RWPE1 (cell line): ENCODE measurements around the gene ZFPL1.

Source experiments
- CTCF ChIA-PET: fragments of 350-600 bp; sonication (Branson Sonifier 250); formaldehyde crosslinking; extraction: SDS; loops from one replicate; lab custom pipeline; 2021; lab: Yijun Ruan, JAX
- POLR2A ChIA-PET: fragments of 400-600 bp; formaldehyde crosslinking; extraction: SDS; loops from one replicate; lab custom pipeline; 2020; ENCODE audit warnings: antibody characterized with exemption; ENCODE audit not compliant: low non-redundant PET; lab: Yijun Ruan, JAX
- DNase-seq: peaks from one replicate; pipeline ENCODE4 v3.0.0; 2012; ENCODE audit warnings: low spot score
- H3K27ac ChIP-seq: fragments of 450-650 bp; 2 replicates; pipeline ENCODE4 v1.5.1; 2017
- TF ChIP-seq, protein P1 (sequence below): fragments of 450-650 bp; conservative IDR thresholded peaks from 2 replicates; pipeline ENCODE4 v1.5.1; 2017; ENCODE audit warnings: low read depth, mild to moderate bottlenecking

ZFPL1 gene

DNA sequence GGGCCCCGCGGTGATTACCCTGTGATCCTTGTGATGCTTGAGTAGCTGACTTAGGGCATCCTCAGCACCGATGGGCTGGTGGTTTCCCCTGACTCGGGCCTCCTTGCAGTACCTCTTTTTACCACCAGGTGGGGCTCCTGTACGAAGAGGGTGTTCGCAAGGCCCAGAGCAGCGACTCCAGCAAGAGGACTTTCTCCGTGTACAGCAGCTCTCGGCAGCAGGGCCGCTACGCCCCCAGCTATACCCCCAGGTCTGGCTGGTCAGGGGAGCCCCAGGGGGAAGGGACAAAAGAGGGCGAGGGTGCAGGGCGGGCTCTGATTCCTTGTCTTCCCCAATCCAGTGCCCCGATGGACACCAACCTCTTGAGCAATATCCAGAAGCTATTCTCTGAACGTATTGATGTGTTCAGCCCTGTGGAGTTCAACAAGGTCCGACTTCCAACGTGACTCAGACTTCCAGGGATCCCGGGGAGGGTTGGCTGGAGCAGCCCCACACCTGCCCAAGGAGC lies 26.4 kb downstream of the ZFPL1 start:
- POLR2A ChIA-PET, result no interaction called here

DNA sequence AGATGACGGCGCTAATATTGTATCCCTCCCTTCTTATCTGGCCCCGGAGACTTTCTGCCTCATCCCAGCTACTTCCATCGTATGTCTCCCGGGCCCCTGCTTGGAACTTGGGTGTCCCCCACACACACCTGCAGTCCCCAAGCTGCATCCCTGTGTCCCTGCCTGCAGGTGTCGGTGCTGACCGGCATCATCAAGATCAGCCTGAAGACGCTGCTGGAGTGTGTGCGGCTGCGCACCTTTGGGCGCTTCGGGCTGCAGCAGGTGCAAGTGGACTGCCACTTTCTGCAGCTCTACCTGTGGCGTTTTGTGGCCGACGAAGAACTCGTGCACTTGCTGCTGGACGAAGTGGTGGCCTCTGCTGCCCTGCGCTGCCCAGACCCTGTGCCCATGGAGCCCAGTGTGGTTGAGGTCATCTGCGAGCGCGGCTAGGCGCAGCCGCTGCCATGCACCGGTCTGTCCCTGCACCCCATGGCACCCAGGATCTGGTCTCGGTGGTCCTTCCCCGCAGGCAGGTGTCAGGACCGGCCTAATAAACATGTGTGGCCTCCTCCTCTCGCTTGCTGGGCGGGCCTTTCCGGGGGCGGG lies 27.2 kb downstream of the ZFPL1 start:
- POLR2A ChIA-PET, result interaction anchor here (0.8 to 1.0 kb wide), 3 partner anchors 10 to 73 kb away, joined by 3 to 6 read pairs (median 3); partner anchors contain the start of genes FAU and MRPL49
- peak overlapping the region; percentile 86 for H3K27ac ChIP-seq
- CTCF ChIA-PET, result interaction anchor here (0.6 to 1.7 kb wide), 11 partner anchors 8 to 204 kb away, joined by 3 to 13 read pairs (median 4); partner anchors contain the start of genes CDC42EP2, FAU and MRPL49
- DNase-seq, result no peak
- TF ChIP-seq, protein P1, sequence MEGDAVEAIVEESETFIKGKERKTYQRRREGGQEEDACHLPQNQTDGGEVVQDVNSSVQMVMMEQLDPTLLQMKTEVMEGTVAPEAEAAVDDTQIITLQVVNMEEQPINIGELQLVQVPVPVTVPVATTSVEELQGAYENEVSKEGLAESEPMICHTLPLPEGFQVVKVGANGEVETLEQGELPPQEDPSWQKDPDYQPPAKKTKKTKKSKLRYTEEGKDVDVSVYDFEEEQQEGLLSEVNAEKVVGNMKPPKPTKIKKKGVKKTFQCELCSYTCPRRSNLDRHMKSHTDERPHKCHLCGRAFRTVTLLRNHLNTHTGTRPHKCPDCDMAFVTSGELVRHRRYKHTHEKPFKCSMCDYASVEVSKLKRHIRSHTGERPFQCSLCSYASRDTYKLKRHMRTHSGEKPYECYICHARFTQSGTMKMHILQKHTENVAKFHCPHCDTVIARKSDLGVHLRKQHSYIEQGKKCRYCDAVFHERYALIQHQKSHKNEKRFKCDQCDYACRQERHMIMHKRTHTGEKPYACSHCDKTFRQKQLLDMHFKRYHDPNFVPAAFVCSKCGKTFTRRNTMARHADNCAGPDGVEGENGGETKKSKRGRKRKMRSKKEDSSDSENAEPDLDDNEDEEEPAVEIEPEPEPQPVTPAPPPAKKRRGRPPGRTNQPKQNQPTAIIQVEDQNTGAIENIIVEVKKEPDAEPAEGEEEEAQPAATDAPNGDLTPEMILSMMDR, result no peak

More for the DNA sequence above, 26.4 kb downstream of the ZFPL1 start:
- DNase-seq, result peak; percentile 74
- CTCF ChIA-PET, result interaction anchor here (0.5 to 1.3 kb wide), 18 partner anchors 8 to 751 kb away, joined by 3 to 13 read pairs (median 4); partner anchors contain the start of genes CDC42EP2, FAU and MRPL49
- TF ChIP-seq, protein P1, result peak; percentile 96
- peak overlapping the region; percentile 86 for H3K27ac ChIP-seq

DNA sequence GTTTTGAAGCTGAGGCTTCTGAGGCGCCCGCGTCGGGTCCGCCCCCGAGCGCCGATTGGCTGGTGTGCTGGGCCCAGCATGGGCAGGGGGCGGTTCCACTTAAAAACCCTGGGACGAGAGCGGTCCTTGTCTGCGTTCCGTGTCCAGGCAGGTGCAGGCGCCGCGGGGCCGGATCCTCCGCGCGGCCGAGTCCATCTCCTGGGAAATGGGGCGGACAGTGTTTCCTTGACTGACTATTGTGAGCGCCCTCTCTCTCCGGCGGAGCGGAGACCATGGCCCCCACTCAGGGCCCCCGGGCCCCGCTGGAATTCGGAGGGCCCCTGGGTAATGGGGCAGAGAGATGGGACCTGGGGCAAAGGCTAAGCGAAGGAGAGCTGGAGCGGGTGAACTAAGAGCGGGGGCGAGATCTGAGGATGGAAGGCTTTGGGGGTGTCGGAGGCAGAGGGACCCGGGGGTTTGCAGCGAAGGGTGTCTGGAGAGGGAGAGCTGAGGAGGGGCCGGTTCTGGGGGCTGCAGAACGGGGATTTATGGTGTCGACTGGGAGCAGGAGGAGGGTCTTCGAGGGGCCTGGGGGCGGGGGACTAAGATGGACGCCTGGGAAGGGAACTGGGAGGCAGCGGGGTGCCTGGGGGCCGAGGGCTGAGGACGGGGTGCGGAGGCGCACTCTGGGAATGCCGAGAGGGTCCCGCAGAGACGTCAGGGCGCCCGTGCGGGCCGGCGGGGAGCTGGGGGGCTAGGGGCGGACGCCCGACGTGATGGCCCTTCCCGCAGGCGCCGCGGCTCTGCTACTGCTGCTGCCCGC lies 27.9 kb downstream of the ZFPL1 start, which contains the start of gene TM7SF2:
Gene TM7SF2, plus strand, starts transcription at position 129 of the 802 bp plus-strand sequence. Its CDS starts 144 bp downstream, at position 273.
- peak within 1 kb of the TSS; percentile 86 for H3K27ac ChIP-seq
- POLR2A ChIA-PET, result interaction anchor here (0.8 to 1.0 kb wide), 3 partner anchors 10 to 74 kb away, joined by 3 to 6 read pairs (median 3); partner anchors contain the start of genes FAU and MRPL49
- CTCF ChIA-PET, result interaction anchor here (0.6 to 1.7 kb wide), 8 partner anchors 9 to 1561 kb away, joined by 3 to 6 read pairs (median 4); partner anchors contain the start of genes CAPN1, FAU and MRPL49
- TF ChIP-seq, protein P1, result no peak
- DNase-seq, result peak; percentile 97

DNA sequence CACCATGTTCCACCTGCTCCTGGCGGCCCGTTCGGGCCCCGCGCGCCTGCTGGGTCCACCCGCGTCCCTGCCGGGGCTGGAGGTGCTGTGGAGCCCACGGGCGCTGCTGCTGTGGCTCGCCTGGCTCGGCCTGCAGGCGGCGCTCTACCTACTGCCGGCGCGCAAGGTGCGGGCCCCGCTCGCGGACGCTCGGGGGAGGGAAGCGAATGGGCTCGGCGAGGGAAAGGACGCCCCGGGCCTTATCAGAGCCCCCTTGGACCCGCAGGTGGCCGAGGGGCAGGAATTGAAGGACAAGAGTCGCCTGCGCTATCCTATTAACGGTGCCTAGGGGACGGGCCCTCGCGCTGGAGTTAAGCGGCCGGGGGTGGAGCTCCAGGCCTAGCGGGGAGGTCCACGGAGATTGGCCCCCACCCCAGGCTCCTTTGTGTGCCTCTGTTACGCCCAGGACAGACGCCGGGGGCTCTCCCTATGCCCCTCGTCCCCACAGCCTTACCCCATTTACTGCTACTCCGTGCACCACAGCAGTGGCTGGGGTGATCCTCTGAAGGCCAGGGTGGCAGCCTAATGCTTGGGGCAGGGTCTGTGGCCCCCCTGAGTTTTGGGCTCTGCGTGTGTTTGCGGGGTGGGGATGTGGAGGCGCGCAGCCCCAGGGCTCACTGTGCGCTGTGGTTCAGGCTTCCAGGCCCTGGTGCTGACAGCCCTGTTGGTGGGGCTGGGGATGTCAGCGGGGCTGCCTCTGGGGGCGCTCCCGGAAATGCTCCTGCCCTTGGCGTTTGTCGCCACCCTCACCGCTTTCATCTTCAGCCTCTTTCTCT lies 28.7 kb downstream of the ZFPL1 start:
- ChIA-PET POLR2A (interaction anchor here (0.9 to 1.0 kb wide), 2 partner anchors 9 to 14 kb away, joined by 3 to 6 read pairs; partner anchors contain the start of genes FAU and MRPL49), CTCF (interaction anchor here (0.6 to 1.7 kb wide), 8 partner anchors 10 to 1561 kb away, joined by 3 to 6 read pairs (median 4); partner anchors contain the start of gene CAPN1)
- H3K27ac ChIP-seq, result peak overlapping the region; percentile 86
- TF ChIP-seq, protein P1, result peak; percentile 89
- no peak for DNase-seq

DNA sequence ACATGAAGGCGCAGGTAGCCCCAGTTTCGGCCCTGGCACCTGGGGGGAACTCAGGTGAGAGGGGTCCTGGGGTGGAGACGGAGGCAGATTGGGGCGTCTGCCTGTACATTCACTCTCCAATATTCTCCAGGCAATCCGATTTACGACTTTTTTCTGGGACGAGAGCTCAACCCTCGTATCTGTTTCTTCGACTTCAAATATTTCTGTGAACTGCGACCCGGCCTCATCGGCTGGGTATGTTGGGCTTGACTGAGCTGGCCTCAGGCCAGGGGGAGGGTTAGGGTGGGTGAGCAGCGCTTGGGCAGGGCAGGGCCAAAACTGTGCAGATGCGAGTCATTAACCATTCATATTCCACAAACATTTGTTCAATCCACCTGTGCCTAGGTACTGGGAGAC lies 29.3 kb downstream of the ZFPL1 start:
- CTCF ChIA-PET, result interaction anchor here (0.6 to 1.4 kb wide), 3 partner anchors 16 to 339 kb away, joined by 3 to 4 read pairs (median 4); partner anchors contain the start of gene CAPN1
- DNase-seq, result no peak
- POLR2A ChIA-PET, result no interaction called here
- peak overlapping the region; percentile 86 for H3K27ac ChIP-seq
- TF ChIP-seq, protein P1, result no peak
